ENCODE results near the gene TBKBP1. TPM values are rescaled to one million over a fixed set of nuclear protein-coding genes. Genes with fewer than 3 reads are reported as not detected.
"Not testable (repeated sequence)": the region's sequence is repeated elsewhere in the genome, so short reads cannot be mapped to it uniquely, and the experiment has no call there.

TBKBP1 gene
- polyA plus RNA-seq, 3 donors, result 27.4 to 37.7 (median 31.6) TPM

DNA sequence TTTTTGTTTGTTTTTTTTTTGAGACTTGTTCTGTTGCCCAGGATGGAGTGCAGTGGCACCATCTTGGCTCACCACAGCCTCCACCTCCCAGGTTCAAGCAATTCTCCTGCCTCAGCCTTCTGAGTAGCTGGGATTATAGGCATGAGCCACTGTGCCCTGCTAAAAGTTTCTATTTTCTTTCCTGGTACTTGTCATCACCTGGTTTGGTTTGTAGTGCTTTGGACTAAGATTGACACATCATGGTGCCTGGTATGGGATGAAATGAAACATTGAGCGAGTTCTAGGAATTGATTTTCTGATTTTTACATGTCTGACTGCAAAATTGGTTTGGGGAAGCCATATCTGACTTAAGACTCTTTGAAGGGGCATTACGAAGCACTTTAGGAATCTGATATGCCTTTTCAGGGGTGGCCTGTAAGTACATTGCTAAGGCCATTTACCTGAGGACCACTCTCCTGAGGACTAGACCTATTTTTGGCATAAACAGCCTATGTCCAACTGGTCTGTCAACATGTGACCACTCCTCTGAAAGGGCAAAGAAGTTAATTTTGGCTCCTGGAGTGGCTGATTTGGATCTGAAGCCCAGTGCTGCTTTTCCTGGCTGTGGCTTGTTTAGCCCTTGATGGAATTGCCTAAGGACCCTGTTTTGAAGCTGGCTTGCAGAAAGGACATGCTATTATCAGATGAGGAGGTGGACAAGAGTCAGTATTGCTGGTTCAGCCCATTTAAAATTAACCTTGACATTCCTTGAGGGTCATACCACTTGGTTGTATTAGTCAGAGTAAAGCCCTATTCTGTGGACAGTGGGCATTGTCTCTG is 18.4 kb upstream of the TBKBP1 start:
- DNase-seq (ENCODE audit: extremely low read depth in 1 of 11, low read depth in 9 of 11, low spot score in 4 of 11), result no peak

DNA sequence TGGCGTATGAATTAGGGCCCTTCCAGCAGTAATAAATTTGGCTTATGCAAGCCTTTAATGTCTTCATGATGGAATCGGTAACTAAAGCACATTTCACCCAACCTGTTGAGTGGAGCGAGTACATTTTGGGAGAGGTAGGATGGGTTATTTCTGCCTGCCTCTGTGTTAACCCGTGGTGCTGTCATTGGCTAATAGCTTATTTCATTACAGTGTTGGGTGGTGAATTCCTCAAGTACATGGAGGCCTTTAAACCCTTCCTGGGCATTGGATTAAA is 17.8 kb upstream of the TBKBP1 start:
- DNase-seq (ENCODE audit: extremely low read depth in 1 of 11, low read depth in 9 of 11, low spot score in 4 of 11), result no peak

- DNase-seq (ENCODE audit: extremely low read depth in 1 of 11, low read depth in 9 of 11, low spot score in 4 of 11), result no peak
Measured at GRCh38 chr17:47676510-47677165, 17.3 kb upstream of the TBKBP1 start.

- no peak for DNase-seq (ENCODE audit: extremely low read depth in 1 of 11, low read depth in 9 of 11, low spot score in 4 of 11)
Measured at GRCh38 chr17:47678196-47678595, 15.8 kb upstream of the TBKBP1 start.

- no peak for DNase-seq (ENCODE audit: extremely low read depth in 1 of 11, low read depth in 9 of 11, low spot score in 4 of 11)
Measured at GRCh38 chr17:47682138-47682537, 11.8 kb upstream of the TBKBP1 start.

GRCh38 chr17:47682727-47683126 is 11.2 kb upstream of the TBKBP1 start:
- not testable (repeated sequence) for DNase-seq (ENCODE audit: extremely low read depth in 1 of 11, low read depth in 9 of 11, low spot score in 4 of 11)

- no peak for DNase-seq (ENCODE audit: extremely low read depth in 1 of 11, low read depth in 9 of 11, low spot score in 4 of 11)
Measured at GRCh38 chr17:47684025-47684424, 9.9 kb upstream of the TBKBP1 start.

- DNase-seq (ENCODE audit: extremely low read depth in 1 of 11, low read depth in 9 of 11, low spot score in 4 of 11), result no peak
Measured at GRCh38 chr17:47684535-47685193, 9.3 kb upstream of the TBKBP1 start.

- no peak for DNase-seq (ENCODE audit: extremely low read depth in 1 of 11, low read depth in 9 of 11, low spot score in 4 of 11)
Measured at GRCh38 chr17:47685556-47686275, 8.2 kb upstream of the TBKBP1 start.

- no peak for DNase-seq (ENCODE audit: extremely low read depth in 1 of 11, low read depth in 9 of 11, low spot score in 4 of 11)
Measured at GRCh38 chr17:47686276-47686635, 7.7 kb upstream of the TBKBP1 start.

DNA sequence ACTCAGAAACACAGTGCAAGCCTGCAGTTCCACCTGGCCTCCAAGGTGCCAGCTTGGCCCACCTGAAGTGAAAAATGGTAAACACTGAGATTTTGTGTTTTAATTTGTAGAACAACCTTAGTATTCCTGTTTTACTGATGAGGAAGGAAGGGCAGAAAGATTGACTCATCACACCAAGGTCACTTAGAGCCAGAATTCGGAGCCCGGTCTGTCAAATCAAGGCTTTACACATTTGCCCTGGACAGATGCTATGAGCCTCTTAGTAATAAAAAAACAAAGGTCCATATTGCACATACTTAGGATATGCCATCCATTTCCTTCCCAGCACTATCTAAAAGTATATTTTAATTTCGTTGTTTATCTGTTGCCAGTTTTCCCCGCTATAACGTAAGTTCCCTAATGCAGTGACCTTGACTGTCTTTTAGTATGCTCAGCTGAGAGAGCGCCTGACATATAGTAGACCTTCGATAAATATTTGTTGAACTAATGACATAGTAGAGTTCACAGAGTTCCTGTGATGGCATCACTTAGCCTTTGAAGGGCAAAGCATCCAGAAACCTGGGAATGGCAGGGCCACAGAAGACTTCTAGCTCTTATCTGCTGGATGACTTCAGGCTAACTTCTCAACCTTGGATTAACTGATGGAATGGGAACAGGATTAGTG is 7.2 kb upstream of the TBKBP1 start:
- DNase-seq (ENCODE audit: extremely low read depth in 1 of 11, low read depth in 9 of 11, low spot score in 4 of 11), result no peak

DNA sequence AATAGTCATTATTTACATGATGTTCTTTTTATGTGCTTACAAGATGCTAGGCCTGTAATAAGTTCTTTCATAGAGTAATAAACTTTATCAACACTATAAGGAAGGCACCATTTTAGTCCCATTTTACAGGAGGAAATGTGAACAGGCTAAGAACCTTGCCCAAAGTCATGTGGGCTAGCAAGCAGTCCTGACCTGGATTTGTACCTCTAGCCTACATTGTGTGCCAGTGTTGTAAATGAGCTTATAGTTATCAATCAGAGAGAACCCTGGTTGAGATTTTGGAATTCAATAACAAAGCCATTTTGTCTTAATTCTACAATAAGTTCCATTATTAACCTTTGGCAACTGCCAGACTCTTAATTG is 6.7 kb upstream of the TBKBP1 start:
- no peak for DNase-seq (ENCODE audit: extremely low read depth in 1 of 11, low read depth in 9 of 11, low spot score in 4 of 11)

DNA sequence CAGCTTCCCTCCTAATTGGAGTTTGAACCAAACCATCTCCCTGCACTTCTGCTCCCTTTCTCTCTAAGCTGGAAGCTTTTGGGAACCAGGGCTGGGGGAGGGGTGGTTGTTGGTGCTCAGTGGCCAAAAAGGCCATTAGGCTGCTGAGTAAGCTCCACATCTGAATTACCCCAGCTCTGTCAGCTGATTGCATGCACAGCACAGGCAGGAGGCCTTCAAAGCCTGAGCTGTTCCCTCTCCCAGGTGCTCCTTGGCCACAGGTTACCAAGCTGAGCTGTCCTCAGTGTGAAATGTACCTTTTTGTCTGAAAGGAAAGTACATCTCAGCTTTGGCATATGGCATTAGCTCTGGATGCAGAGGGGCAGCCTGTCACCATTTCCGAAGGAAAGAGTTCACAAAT is 6.2 kb upstream of the TBKBP1 start:
- no peak for DNase-seq (ENCODE audit: extremely low read depth in 1 of 11, low read depth in 9 of 11, low spot score in 4 of 11)

GRCh38 chr17:47690121-47690520 is 3.8 kb upstream of the TBKBP1 start:
- no peak for DNase-seq (ENCODE audit: extremely low read depth in 1 of 11, low read depth in 9 of 11, low spot score in 4 of 11)

- no peak for DNase-seq (ENCODE audit: extremely low read depth in 1 of 11, low read depth in 9 of 11, low spot score in 4 of 11)
Measured at GRCh38 chr17:47692137-47692894, 1.6 kb upstream of the TBKBP1 start.

DNA sequence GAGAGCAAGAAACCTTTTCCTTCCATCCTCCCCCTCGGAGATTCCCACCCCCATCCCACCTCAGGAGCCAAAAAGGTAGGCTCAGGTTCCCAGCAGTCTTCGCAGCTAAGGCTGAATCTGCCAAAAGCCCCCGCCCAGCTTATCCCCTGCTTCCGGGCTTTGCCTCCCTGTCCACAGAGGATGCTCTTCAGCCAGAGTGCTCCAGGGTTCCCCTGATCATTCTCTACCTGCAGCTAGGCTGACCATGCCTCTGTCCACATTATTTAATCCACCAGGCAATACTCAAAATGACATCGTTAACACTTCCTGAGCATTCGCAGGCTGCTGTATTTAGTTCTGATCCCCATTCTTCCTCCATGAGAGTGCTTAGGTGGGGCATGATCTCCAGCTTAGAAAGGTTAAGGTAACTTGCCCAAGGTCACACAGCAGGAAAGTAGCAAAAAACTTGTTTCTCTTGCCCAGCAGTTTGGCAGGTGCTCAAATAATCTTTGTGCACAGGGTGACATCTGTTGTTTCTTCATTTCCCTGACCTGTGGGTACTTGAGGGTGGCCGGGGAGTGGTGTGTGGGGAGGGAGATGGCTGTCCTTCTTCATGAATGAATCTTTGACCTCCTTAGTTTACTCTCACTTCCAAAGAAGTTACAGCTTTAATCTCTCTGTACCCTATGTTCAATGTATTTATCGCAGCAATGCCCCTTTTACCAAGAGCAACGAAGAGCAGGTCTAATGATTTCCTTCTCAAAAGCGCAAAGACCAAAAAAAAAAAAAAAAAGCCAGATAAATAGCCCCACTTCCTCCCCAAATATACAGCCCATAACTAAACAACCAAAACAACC is 848 bp upstream of the TBKBP1 start:
- DNase-seq (ENCODE audit: extremely low read depth in 1 of 11, low read depth in 9 of 11, low spot score in 4 of 11), result no peak

GRCh38 chr17:47694581-47695428 is 844 bp downstream of the TBKBP1 start:
- peak in 4 of 11 donors; percentile 29 to 41 (median 38) for DNase-seq (ENCODE audit: extremely low read depth in 1 of 11, low read depth in 9 of 11, low spot score in 4 of 11)
